Measurements from ENCODE around the gene STXBP3. TPM values are rescaled to one million over a fixed set of nuclear protein-coding genes. Genes with fewer than 3 reads are reported as not detected.

Gene STXBP3
- total RNA-seq (2022; extraction: Qiagen RNA extraction): 16.2 to 28.0 TPM (median 18.1 TPM) in 5 replicates

GRCh38 chr1:108746382-108747170, at the start of gene STXBP3:
TSS of gene STXBP3 (plus strand) at chr1:108746674. CDS start at chr1:108746738, 64 bp downstream.

DNA sequence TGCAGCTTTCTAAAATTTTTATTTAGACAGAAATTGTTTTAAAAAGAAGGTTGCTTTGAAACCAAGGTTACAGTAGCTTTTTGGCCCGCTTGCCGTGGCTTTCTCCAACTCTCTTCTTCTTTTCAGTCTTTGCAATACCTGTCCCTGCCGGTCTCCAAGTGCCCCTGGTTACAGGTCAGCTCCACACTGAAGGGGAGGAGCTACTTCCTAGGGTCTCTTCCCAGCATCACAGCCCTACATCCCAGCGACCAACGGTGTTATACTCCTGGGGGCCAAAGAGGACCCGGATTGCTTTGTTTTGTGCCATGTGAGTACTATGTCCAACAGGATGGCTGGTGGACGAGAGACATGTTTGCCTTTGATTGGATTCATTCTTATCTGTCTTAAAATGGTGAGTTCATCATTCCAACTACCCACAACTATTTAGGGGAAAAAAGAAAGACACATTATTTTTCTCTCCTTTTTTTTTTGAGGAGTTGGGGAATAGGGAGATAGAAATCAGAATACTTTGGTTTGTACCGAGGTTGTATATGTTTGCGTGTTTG, 33.8 kb upstream of the STXBP3 start, which contains the start of gene FNDC7:
Gene FNDC7 (plus strand): TSS at position 303 of the 545 bp plus-strand sequence. CDS start 26 bp downstream, at position 329.

DNA sequence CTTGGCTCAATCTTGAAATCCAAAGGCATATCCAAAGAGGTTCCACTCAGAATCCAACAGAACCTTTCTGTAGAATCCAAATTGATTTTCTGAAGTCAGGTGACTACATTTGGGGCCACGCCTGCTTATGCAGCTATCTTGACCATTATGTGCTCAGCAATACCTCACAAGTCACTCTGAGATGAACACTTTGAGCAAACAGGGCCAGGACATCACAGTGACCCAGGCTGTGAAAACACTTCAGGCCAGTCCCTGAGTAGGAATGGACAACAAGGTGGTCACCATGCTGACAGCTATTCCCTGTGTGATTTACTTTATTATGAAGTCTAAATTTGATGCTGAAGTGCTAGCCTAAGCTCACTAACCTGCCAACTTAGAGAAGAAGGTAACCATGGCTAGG, 110.5 kb downstream of the STXBP3 start, which contains the start of gene AKNAD1:
Gene AKNAD1 (minus strand): TSS at position 101 of the 400 bp plus-strand sequence. CDS start 4,430 bp downstream, outside the sequence.

Other genes with a start within 250 kb of the STXBP3 start
- 3.6 to 6.3 TPM (median 4.9 TPM) in 5 replicates for gene EEIG2, start 186.6 kb upstream of the STXBP3 start, total RNA-seq (2022; extraction: Qiagen RNA extraction)
- gene HENMT1, start 85.6 kb upstream of the STXBP3 start, total RNA-seq (2022; extraction: Qiagen RNA extraction): 3.8 to 4.4 TPM (median 4.0 TPM) in 5 replicates
- 18.4 to 22.1 TPM (median 19.5 TPM) in 5 replicates for gene PRPF38B, start 54.4 kb upstream of the STXBP3 start, total RNA-seq (2022; extraction: Qiagen RNA extraction)
- 0.01 to 0.03 TPM in 2 of 5 replicates, not detected in the others for gene FNDC7, start 33.8 kb upstream of the STXBP3 start, total RNA-seq (2022; extraction: Qiagen RNA extraction)
- gene AKNAD1, start 110.4 kb downstream of the STXBP3 start, total RNA-seq (2022; extraction: Qiagen RNA extraction): 1.2 to 2.4 TPM (median 1.5 TPM) in 5 replicates
- gene GPSM2, start 130.3 kb downstream of the STXBP3 start, total RNA-seq (2022; extraction: Qiagen RNA extraction): 19.2 to 27.3 TPM (median 22.2 TPM) in 5 replicates
- 14.0 to 15.6 TPM (median 14.8 TPM) in 5 replicates for gene CLCC1, start 216.8 kb downstream of the STXBP3 start, total RNA-seq (2022; extraction: Qiagen RNA extraction)

Measured in A549 treated with AZD2906 at 1 μM for 4 hours (cell line).